ENCODE measurements around the gene MPLKIP.
"Not testable (repeated sequence)": the region's sequence is repeated elsewhere in the genome, so short reads cannot be mapped to it uniquely, and the experiment has no call there.

DNA sequence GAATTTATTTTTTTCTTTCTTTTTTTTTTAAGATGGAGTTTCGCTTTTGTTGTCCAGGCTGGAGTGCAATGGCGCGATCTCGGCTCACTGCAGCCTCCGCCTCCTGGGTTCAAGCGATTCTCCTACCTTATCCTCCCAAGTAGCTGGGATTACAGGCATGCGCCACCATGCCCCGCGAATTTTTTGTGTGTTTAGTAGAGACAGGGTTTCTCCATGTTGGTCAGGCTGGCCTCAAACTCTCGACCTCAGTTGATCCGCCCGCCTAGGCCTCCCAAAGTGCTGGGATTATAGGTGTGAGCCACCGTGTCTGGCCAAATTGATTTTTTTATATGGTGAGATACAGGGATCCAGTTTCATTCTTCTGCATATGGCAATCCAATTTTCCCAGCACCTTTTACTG, 5.5 kb upstream of the MPLKIP start:
- not testable (repeated sequence) for TF ChIP-seq POLR2AphosphoS5 (IDR thresholded peaks at IDR 0.05)
- TF ChIP-seq, protein P1, sequence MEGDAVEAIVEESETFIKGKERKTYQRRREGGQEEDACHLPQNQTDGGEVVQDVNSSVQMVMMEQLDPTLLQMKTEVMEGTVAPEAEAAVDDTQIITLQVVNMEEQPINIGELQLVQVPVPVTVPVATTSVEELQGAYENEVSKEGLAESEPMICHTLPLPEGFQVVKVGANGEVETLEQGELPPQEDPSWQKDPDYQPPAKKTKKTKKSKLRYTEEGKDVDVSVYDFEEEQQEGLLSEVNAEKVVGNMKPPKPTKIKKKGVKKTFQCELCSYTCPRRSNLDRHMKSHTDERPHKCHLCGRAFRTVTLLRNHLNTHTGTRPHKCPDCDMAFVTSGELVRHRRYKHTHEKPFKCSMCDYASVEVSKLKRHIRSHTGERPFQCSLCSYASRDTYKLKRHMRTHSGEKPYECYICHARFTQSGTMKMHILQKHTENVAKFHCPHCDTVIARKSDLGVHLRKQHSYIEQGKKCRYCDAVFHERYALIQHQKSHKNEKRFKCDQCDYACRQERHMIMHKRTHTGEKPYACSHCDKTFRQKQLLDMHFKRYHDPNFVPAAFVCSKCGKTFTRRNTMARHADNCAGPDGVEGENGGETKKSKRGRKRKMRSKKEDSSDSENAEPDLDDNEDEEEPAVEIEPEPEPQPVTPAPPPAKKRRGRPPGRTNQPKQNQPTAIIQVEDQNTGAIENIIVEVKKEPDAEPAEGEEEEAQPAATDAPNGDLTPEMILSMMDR (IDR thresholded peaks at IDR 0.05) = not testable (repeated sequence)
